Neuronal stem cell (in vitro differentiated cells): ENCODE results near the gene SGK1.

ENCODE experiments used
- DNase-seq: peaks from one replicate; pipeline ENCODE4 v3.0.0-alpha.2; 2013; ENCODE audit warnings: low spot score
- H2AFZ ChIP-seq: one replicate; pipeline ENCODE4 v1.6.1; 2013; ENCODE audit warnings: mild to moderate bottlenecking, low read length, inconsistent platforms
- H2AK5ac ChIP-seq: 2 replicates; pipeline ENCODE4 v1.6.1; 2013; ENCODE audit warnings: low read depth, mild to moderate bottlenecking, inconsistent platforms, low read length, moderate library complexity, mixed read lengths
- H2BK120ac ChIP-seq: 2 replicates; pipeline ENCODE4 v1.6.1; 2013; ENCODE audit warnings: low read depth, mild to moderate bottlenecking, inconsistent platforms, low read length, moderate library complexity, mixed read lengths
- H2BK12ac ChIP-seq: one replicate; pipeline ENCODE4 v1.6.1; 2013; ENCODE audit warnings: low read length, inconsistent platforms
- H2BK15ac ChIP-seq: 2 replicates; pipeline ENCODE4 v1.6.1; 2013; ENCODE audit warnings: mild to moderate bottlenecking, low read length, inconsistent platforms, mixed read lengths
- H2BK5ac ChIP-seq: one replicate; pipeline ENCODE4 v1.6.1; 2013; ENCODE audit warnings: inconsistent platforms, mild to moderate bottlenecking, low read length, moderate library complexity
- H3K14ac ChIP-seq: one replicate; pipeline ENCODE4 v1.6.1; 2013; ENCODE audit warnings: low read length, inconsistent platforms
- H3K18ac ChIP-seq: 2 replicates; pipeline ENCODE4 v1.6.1; 2013; ENCODE audit warnings: low read length, inconsistent platforms
- H3K23ac ChIP-seq: 2 replicates; pipeline ENCODE4 v1.6.1; 2013; ENCODE audit warnings: low read depth, mild to moderate bottlenecking, mixed read lengths, low read length, inconsistent platforms; ENCODE audit not compliant: poor library complexity
- H3K27ac ChIP-seq: replicated peaks from 3 replicates; pipeline ENCODE4 v1.5.1; 2013; ENCODE audit warnings: low read length, inconsistent platforms
- H3K27me3 ChIP-seq, 3 experiments: 2 replicates each; pipeline ENCODE4 v1.6.1; 2013; ENCODE audit warnings: low read length in 3 of 3, mild to moderate bottlenecking in 2 of 3, inconsistent platforms in 1 of 3, low read depth in 1 of 3, mixed read lengths in 1 of 3, moderate library complexity in 1 of 3; ENCODE audit not compliant: control insufficient read depth in 3 of 3, insufficient read depth in 3 of 3
- H3K36me3 ChIP-seq, 2 donors: replicated peaks in 1 of 2; 2 replicates each; pipeline ENCODE4 v1.6.1; 2013; ENCODE audit warnings: low read length in 2 of 2; ENCODE audit not compliant: control insufficient read depth in 2 of 2, insufficient read depth in 2 of 2
- H3K4ac ChIP-seq: 2 replicates; pipeline ENCODE4 v1.6.1; 2013; ENCODE audit warnings: inconsistent platforms, mild to moderate bottlenecking, low read length, moderate library complexity
- H3K4me1 ChIP-seq, 2 donors: 1 replicate in 1 of 2; 2 replicates in 1 of 2; pipeline ENCODE4 v1.6.1; 2013; ENCODE audit warnings: low read length in 2 of 2, low read depth in 1 of 2; ENCODE audit not compliant: control insufficient read depth in 2 of 2, insufficient read depth in 1 of 2
- H3K4me2 ChIP-seq: one replicate; pipeline ENCODE4 v1.6.1; 2013; ENCODE audit warnings: mild to moderate bottlenecking, low read length, inconsistent platforms; ENCODE audit not compliant: insufficient read depth, poor library complexity, severe bottlenecking
- H3K4me3 ChIP-seq, 2 donors: 2 replicates each; pipeline ENCODE4 v1.5.1; 2013; ENCODE audit warnings: low read length in 2 of 2, mild to moderate bottlenecking in 2 of 2, inconsistent platforms in 1 of 2, moderate library complexity in 1 of 2
- H3K79me1 ChIP-seq: one replicate; pipeline ENCODE4 v1.6.1; 2013; ENCODE audit warnings: low read depth, mild to moderate bottlenecking, inconsistent platforms, low read length, moderate library complexity
- H3K9ac ChIP-seq: one replicate; pipeline ENCODE4 v1.6.1; 2013; ENCODE audit warnings: mild to moderate bottlenecking, low read depth, low read length, inconsistent platforms; ENCODE audit not compliant: poor library complexity
- H3K9me3 ChIP-seq, 2 donors: replicated peaks in 1 of 2; 2 replicates each; pipeline versions ENCODE3 to v1.6.1; 2013; ENCODE audit warnings: low read length in 2 of 2, mild to moderate bottlenecking in 2 of 2, inconsistent platforms in 1 of 2, low read depth in 1 of 2, mixed read lengths in 1 of 2, moderate library complexity in 1 of 2; ENCODE audit not compliant: control insufficient read depth in 2 of 2, insufficient read depth in 1 of 2
- H4K8ac ChIP-seq: one replicate; pipeline ENCODE4 v1.6.1; 2013; ENCODE audit warnings: low read depth, mild to moderate bottlenecking, inconsistent platforms, low read length, moderate library complexity
- H4K91ac ChIP-seq: one replicate; pipeline ENCODE4 v1.6.1; 2013; ENCODE audit warnings: low read length, low read depth, mild to moderate bottlenecking, inconsistent platforms; ENCODE audit not compliant: poor library complexity
- WGBS, 2 donors: extraction: QIAGEN DNeasy Blood & Tissue Kit; methylation state at CpG; one replicate each; pipeline ENCODE4 v1.1.7; 2013; ENCODE audit warnings: missing lambda C conversion rate in 2 of 2, mixed read lengths in 1 of 2; ENCODE audit not compliant: insufficient read length in 2 of 2, insufficient replicate concordance in 1 of 2; ENCODE audit errors: extremely low coverage in 2 of 2; 5-methylcytosine and 5-hydroxymethylcytosine counted together

The SGK1 gene

DNA sequence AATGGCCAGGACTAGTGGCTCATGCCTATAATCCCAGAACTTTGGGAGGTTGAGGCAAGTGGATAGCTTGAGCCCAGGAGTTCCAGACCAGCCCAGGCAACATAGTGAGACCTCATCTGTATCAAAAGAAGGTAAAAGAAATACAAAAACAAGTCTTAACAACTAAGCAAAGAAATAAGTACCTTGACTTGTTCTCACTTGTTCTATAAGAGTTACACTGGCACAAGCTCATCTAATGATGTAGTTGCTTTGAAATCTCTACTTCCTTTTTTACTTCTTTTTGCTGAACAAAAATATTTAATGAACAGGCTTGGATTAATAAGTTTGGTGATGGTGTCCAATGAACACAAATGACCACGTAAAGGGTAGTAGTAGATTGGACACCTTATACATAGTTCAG, 72.2 kb downstream of the SGK1 start:
- H3K27me3 ChIP-seq = no peaks in the 10 kb centered on the region
- H4K91ac ChIP-seq = no peak overlapping the region
- no peak overlapping the region for H3K9ac ChIP-seq
- no CpG with 5 or more reads among the region's 1 CpG for WGBS, 2 donors
- H3K4ac ChIP-seq = no peak overlapping the region
- H2BK12ac ChIP-seq = no peak overlapping the region
- no peak overlapping the region for H4K8ac ChIP-seq
- no peak overlapping the region for H2BK120ac ChIP-seq
- no peak overlapping the region for H3K14ac ChIP-seq
- no peak overlapping the region for H3K27ac ChIP-seq
- no peak overlapping the region for H3K4me3 ChIP-seq
- H3K79me1 ChIP-seq = no peaks in the 10 kb centered on the region
- H2AK5ac ChIP-seq = no peak overlapping the region
- no peak overlapping the region for H3K4me2 ChIP-seq
- H3K23ac ChIP-seq = no peak overlapping the region
- no peaks in the 10 kb centered on the region for H3K9me3 ChIP-seq
- H2BK5ac ChIP-seq = no peak overlapping the region
- no peak overlapping the region for H3K18ac ChIP-seq
- no peak overlapping the region for H2AFZ ChIP-seq
- H3K36me3 ChIP-seq = no peaks in the 10 kb centered on the region
- DNase-seq = no peak
- H2BK15ac ChIP-seq = no peak overlapping the region
- no peaks in the 10 kb centered on the region for H3K4me1 ChIP-seq

DNA sequence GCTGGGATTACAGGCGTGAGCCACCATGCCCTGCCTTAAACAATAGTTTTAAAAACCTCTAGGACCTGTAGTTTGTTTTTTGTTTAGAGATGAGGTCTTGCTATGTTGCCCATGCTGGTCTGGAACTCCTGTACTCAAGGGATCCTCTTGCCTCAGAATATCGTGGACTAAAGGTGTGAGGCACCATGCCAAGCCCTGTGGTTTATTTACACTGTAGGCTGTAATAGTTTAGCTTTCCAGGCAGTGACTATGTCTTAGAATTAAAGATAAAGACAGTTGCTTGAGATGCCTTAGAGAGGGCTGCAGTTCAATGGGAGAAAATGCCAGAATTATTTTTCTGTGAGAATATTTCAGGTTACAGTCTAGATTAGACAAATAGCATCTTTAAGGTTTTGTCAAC, 72.9 kb downstream of the SGK1 start:
- Histone ChIP-seq H2AK5ac (no peak overlapping the region), H2AFZ (no peak overlapping the region), H3K27me3 (no peaks in the 10 kb centered on the region), H3K4me2 (no peak overlapping the region), H3K23ac (no peak overlapping the region), H3K79me1 (no peaks in the 10 kb centered on the region), H4K8ac (no peak overlapping the region), H3K9me3 (no peaks in the 10 kb centered on the region), H2BK12ac (no peak overlapping the region), H3K4me1 (no peaks in the 10 kb centered on the region), H3K27ac (no peak overlapping the region), H3K18ac (no peak overlapping the region), H4K91ac (no peak overlapping the region), H2BK5ac (no peak overlapping the region), H3K36me3 (no peaks in the 10 kb centered on the region), H3K9ac (no peak overlapping the region), H3K4me3 (no peak overlapping the region), H2BK120ac (no peak overlapping the region), H3K14ac (no peak overlapping the region), H3K4ac (no peak overlapping the region), H2BK15ac (no peak overlapping the region)
- no CpG with 5 or more reads among the region's 2 CpGs for WGBS, 2 donors
- no peak for DNase-seq

DNA sequence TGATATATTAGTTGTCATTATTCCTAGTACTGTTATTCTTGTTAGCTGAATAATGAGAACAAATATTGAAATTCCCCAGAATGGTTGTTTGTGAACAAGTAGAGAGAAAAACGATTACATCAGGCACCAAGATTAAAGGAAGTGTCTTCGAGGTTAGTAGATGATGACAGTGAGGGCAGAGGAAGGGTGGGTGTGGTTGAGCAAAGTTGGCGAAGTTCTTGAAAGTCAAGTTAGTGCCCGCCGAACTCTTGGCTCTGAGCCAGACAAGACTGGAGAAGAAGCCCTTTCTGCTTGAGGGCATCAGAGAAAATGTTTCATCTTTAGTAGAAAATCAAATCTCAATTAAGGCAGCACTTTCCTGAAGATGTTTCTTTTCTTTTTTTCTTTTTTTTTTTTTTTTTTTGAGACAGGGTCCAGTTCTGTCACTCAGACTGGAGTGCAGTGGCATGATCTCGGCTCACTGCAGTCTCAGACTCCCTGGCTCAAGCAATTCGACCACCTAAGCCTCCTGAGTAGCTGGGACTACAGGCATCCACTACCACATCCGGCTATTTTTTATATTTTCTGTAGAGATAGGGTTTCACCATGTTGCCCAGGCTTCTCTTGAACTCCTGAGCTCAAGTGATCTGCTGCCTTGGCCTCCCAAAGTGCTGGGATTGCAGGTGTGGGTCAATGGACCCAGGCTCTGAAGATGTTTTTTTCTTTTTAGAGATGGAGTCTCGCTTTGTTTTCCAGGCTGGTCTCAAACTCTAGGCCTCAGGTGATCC, 77.1 kb downstream of the SGK1 start:
- Histone ChIP-seq H3K36me3 (no peaks in the 10 kb centered on the region), H3K4me3 (no peak overlapping the region), H3K27me3 (no peaks in the 10 kb centered on the region), H3K4me1 (no peaks in the 10 kb centered on the region), H2BK5ac (no peak overlapping the region), H2AK5ac (no peak overlapping the region), H3K9ac (no peak overlapping the region), H3K27ac (no peak overlapping the region), H3K14ac (no peak overlapping the region), H3K79me1 (no peaks in the 10 kb centered on the region), H3K4me2 (no peak overlapping the region), H3K4ac (no peak overlapping the region), H4K91ac (no peak overlapping the region), H3K23ac (no peak overlapping the region), H2BK15ac (no peak overlapping the region), H2AFZ (no peak overlapping the region), H2BK12ac (no peak overlapping the region), H4K8ac (no peak overlapping the region), H2BK120ac (no peak overlapping the region), H3K18ac (no peak overlapping the region), H3K9me3 (no peaks in the 10 kb centered on the region)
- no CpG with 5 or more reads among the region's 9 CpGs for WGBS, 2 donors
- no peak for DNase-seq

DNA sequence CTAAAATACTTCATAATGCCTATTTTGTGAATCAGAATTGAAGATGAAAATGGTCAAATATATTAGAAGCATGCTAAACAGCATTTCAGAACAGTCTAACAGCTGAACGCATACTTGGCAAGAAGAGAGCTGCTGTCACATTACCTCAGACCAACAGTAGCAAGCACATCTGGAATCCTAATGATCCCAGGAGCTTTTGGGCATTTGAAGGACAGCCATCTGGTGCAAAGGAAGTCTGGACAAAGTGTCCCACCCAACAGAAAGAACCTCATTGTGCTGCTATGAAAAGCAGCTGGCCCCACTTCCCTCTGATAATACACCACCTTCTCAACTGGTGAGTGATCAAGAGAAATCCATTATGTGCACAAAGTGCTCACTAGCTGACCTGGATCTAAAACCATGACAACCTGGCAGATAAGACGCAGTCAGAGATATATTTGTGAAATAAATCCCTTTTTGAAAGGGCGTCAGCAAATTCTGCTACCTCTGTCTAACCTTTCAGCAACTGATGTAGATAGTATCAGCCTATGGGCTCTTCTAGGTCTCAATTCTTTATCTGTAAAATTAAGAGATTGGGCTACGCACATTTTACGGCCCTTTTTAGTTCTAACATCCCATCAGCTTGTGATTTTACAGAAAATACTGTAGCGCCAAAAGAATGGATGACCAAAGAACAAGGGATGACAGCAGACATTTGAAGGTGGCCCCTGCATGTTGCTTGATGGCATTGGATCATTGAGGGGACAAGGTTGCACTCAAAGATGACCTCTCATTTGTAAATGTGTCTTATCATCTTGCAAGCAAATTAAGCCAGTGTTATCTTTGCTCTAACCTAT, 78.7 kb downstream of the SGK1 start:
- no peaks in the 10 kb centered on the region for H3K79me1 ChIP-seq
- no CpG with 5 or more reads among the region's 6 CpGs for WGBS, 2 donors
- H2AFZ ChIP-seq = no peak overlapping the region
- H3K18ac ChIP-seq = no peak overlapping the region
- H3K4me3 ChIP-seq = no peak overlapping the region
- no peaks in the 10 kb centered on the region for H3K36me3 ChIP-seq
- no peak overlapping the region for H2BK120ac ChIP-seq
- no peak overlapping the region for H4K8ac ChIP-seq
- H3K4me2 ChIP-seq = no peak overlapping the region
- H3K14ac ChIP-seq = no peak overlapping the region
- H2BK5ac ChIP-seq = no peak overlapping the region
- no peak overlapping the region for H3K4ac ChIP-seq
- no peak overlapping the region for H3K9ac ChIP-seq
- H2BK12ac ChIP-seq = no peak overlapping the region
- no peaks in the 10 kb centered on the region for H3K9me3 ChIP-seq
- H3K23ac ChIP-seq = no peak overlapping the region
- H2AK5ac ChIP-seq = no peak overlapping the region
- H3K27ac ChIP-seq = no peak overlapping the region
- no peaks in the 10 kb centered on the region for H3K27me3 ChIP-seq
- no peak for DNase-seq
- no peaks in the 10 kb centered on the region for H3K4me1 ChIP-seq
- H2BK15ac ChIP-seq = no peak overlapping the region
- H4K91ac ChIP-seq = no peak overlapping the region
